ENCODE data around the gene GLIS2.

The GLIS2 gene

DNA sequence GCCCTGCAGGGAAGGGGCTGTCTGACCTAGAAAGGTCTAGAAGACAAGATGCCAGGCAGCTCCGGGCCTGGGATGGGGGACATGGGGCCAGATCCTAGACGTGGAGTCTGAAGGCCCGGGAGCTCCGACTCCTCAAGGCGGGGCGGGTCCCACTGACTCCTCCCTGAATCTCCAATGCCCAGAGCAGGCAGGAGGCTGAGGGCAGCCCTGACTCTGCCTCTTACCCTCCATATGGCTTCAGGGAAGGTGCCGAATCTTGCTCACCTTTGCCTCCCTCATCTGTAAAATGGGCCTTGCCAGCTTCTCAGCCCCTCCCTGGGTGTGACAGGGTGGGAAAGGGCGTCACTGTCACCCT, 70.6 kb downstream of the GLIS2 start:
- ChIA-PET POLR2A (no interaction called here), CTCF (interaction anchor here (0.8 to 2.3 kb wide), 3 partner anchors 9 to 18 kb away, joined by 3 to 6 read pairs (median 5); no protein-coding TSS in a partner anchor)
- TF ChIP-seq ZNF529 (tag by site-specific recombination; IDR thresholded peaks at IDR 0.05; ENCODE audit: insufficient replicate concordance) (no peak), KLF1 (tag by site-specific recombination; IDR thresholded peaks at IDR 0.05) (peak; percentile 100), KLF8 (tag by site-specific recombination; IDR thresholded peaks at IDR 0.05) (0 out of 2 replicates have a peak, but pooled peaks have one; percentile 35)
- TF ChIP-seq, protein P1, sequence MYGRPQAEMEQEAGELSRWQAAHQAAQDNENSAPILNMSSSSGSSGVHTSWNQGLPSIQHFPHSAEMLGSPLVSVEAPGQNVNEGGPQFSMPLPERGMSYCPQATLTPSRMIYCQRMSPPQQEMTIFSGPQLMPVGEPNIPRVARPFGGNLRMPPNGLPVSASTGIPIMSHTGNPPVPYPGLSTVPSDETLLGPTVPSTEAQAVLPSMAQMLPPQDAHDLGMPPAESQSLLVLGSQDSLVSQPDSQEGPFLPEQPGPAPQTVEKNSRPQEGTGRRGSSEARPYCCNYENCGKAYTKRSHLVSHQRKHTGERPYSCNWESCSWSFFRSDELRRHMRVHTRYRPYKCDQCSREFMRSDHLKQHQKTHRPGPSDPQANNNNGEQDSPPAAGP (tag by site-specific recombination; IDR thresholded peaks at IDR 0.05): peak; percentile 72
- Histone ChIP-seq H3K9me3 (ENCODE audit: control insufficient read depth, insufficient read depth, low read depth, low read length) (no peaks in the 10 kb centered on the region), H3K4me3 (ENCODE audit: low read depth, low read length) (no peak overlapping the region), H3K27ac (ENCODE audit: extremely low read depth, low read depth, low read length) (no peak overlapping the region), H3K36me3 (ENCODE audit: control insufficient read depth in 2 of 2, insufficient read depth in 1 of 2, low read length in 2 of 2) (peaks cover 0 to 55% of the 10 kb centered on the region in 2 experiments; a peak in 1 of 3 replicates), H3K4me1 (ENCODE audit: control insufficient read depth, insufficient read depth, low read length) (no peaks in the 10 kb centered on the region)

DNA sequence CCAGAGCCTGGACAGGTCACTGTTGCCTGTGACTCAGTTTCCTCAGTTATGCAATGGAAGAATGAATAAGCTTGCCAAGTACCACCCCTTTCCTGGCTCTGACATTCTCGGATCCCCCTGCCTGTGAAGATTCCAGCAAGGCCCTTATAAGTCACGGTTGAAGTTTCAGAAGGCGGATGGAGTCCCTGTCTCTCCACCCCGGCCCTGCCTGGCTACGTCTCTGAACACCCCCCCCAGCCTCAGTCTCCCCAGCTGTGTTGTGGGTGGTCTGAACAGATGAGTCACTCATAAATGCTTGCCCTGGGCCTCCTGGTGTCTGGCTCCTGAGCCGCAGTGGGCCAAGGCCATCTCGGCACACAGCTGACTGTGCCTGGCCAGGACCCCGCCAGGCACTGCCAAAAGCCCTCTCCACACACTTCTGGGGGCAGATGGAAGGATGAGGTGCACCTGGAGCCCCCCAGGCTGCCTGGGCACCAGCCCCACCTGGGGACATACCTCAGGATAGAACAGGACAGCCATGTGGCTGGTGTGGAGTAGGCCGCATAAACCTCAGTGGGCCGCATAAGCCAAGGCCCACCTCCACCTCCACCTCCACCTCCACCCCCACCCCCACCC, 71.2 kb downstream of the GLIS2 start:
- no peak overlapping the region for H3K4me3 ChIP-seq (ENCODE audit: low read depth, low read length)
- CTCF ChIA-PET: interaction anchor here (0.5 to 6.9 kb wide), 5 partner anchors 9 to 666 kb away, joined by 3 to 91 read pairs (median 5); no protein-coding TSS in a partner anchor
- POLR2A ChIA-PET: no interaction called here
- TF ChIP-seq ZNF629 (tag by site-specific recombination; IDR thresholded peaks at IDR 0.05): no peak
- peak; percentile 65; the same call in 1 of the 2 replicates for TF ChIP-seq EGR2 (tag by site-specific recombination; IDR thresholded peaks at IDR 0.05; ENCODE audit: low read depth)
- TF ChIP-seq, protein P1 (tag by site-specific recombination; IDR thresholded peaks at IDR 0.05): 0 out of 2 replicates have a peak, but pooled peaks have one; percentile 2
- no peaks in the 10 kb centered on the region for H3K9me3 ChIP-seq (ENCODE audit: control insufficient read depth, insufficient read depth, low read depth, low read length)
- H3K27ac ChIP-seq (ENCODE audit: extremely low read depth, low read depth, low read length): no peak overlapping the region
- peaks cover 0 to 53% of the 10 kb centered on the region in 2 experiments; a peak in 1 of 3 replicates for H3K36me3 ChIP-seq (ENCODE audit: control insufficient read depth in 2 of 2, insufficient read depth in 1 of 2, low read length in 2 of 2)
- no peaks in the 10 kb centered on the region for H3K4me1 ChIP-seq (ENCODE audit: control insufficient read depth, insufficient read depth, low read length)

DNA sequence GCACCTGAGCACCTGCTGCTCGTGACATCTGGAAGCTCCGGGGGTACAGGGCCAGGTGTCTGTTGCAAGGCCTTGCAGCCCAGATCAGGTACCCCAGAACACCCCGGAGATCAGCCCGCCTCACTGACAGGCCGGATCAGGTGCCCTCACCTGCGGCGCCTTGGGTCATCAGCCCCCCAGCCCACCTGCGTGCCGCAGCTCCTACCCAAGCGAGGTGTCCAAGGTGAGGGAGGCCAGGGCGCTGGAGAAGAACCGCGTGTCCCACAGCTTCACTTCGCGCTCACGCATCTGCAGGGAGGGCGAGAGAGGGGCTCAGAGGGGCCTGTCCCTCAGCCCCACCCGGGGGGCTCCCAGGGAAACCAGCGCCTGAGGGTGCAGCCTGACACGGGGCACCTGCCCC, 71.9 kb downstream of the GLIS2 start:
- POLR2A ChIA-PET: no interaction called here
- H3K9me3 ChIP-seq (ENCODE audit: control insufficient read depth, insufficient read depth, low read depth, low read length): no peaks in the 10 kb centered on the region
- no peak overlapping the region for H3K4me3 ChIP-seq (ENCODE audit: low read depth, low read length)
- H3K27ac ChIP-seq (ENCODE audit: extremely low read depth, low read depth, low read length): no peak overlapping the region
- TF ChIP-seq, protein P2, sequence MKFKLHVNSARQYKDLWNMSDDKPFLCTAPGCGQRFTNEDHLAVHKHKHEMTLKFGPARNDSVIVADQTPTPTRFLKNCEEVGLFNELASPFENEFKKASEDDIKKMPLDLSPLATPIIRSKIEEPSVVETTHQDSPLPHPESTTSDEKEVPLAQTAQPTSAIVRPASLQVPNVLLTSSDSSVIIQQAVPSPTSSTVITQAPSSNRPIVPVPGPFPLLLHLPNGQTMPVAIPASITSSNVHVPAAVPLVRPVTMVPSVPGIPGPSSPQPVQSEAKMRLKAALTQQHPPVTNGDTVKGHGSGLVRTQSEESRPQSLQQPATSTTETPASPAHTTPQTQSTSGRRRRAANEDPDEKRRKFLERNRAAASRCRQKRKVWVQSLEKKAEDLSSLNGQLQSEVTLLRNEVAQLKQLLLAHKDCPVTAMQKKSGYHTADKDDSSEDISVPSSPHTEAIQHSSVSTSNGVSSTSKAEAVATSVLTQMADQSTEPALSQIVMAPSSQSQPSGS (tag by site-specific recombination; IDR thresholded peaks at IDR 0.05; ENCODE audit: low read depth): no peak
- no peak for TF ChIP-seq ZNF121 (tag by site-specific recombination; IDR thresholded peaks at IDR 0.05)
- TF ChIP-seq ZNF416 (tag by site-specific recombination; IDR thresholded peaks at IDR 0.05): no peak
- TF ChIP-seq, protein P3, sequence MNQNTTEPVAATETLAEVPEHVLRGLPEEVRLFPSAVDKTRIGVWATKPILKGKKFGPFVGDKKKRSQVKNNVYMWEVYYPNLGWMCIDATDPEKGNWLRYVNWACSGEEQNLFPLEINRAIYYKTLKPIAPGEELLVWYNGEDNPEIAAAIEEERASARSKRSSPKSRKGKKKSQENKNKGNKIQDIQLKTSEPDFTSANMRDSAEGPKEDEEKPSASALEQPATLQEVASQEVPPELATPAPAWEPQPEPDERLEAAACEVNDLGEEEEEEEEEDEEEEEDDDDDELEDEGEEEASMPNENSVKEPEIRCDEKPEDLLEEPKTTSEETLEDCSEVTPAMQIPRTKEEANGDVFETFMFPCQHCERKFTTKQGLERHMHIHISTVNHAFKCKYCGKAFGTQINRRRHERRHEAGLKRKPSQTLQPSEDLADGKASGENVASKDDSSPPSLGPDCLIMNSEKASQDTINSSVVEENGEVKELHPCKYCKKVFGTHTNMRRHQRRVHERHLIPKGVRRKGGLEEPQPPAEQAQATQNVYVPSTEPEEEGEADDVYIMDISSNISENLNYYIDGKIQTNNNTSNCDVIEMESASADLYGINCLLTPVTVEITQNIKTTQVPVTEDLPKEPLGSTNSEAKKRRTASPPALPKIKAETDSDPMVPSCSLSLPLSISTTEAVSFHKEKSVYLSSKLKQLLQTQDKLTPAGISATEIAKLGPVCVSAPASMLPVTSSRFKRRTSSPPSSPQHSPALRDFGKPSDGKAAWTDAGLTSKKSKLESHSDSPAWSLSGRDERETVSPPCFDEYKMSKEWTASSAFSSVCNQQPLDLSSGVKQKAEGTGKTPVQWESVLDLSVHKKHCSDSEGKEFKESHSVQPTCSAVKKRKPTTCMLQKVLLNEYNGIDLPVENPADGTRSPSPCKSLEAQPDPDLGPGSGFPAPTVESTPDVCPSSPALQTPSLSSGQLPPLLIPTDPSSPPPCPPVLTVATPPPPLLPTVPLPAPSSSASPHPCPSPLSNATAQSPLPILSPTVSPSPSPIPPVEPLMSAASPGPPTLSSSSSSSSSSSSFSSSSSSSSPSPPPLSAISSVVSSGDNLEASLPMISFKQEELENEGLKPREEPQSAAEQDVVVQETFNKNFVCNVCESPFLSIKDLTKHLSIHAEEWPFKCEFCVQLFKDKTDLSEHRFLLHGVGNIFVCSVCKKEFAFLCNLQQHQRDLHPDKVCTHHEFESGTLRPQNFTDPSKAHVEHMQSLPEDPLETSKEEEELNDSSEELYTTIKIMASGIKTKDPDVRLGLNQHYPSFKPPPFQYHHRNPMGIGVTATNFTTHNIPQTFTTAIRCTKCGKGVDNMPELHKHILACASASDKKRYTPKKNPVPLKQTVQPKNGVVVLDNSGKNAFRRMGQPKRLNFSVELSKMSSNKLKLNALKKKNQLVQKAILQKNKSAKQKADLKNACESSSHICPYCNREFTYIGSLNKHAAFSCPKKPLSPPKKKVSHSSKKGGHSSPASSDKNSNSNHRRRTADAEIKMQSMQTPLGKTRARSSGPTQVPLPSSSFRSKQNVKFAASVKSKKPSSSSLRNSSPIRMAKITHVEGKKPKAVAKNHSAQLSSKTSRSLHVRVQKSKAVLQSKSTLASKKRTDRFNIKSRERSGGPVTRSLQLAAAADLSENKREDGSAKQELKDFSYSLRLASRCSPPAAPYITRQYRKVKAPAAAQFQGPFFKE (tag by site-specific recombination; IDR thresholded peaks at IDR 0.05; ENCODE audit: borderline replicate concordance): no peak
- TF ChIP-seq GLI4 (tag by site-specific recombination; IDR thresholded peaks at IDR 0.05): no peak
- no peak for TF ChIP-seq ZFP69B (tag by site-specific recombination; IDR thresholded peaks at IDR 0.05)
- no peak for TF ChIP-seq GLIS2 (tag by site-specific recombination; IDR thresholded peaks at IDR 0.05)
- CTCF ChIA-PET: interaction anchor here (2.9 to 6.9 kb wide), 2 partner anchors 16 to 28 kb away, joined by 10 to 91 read pairs; no protein-coding TSS in a partner anchor
- peaks cover 0 to 48% of the 10 kb centered on the region in 2 experiments; a peak in 1 of 3 replicates for H3K36me3 ChIP-seq (ENCODE audit: control insufficient read depth in 2 of 2, insufficient read depth in 1 of 2, low read length in 2 of 2)
- H3K4me1 ChIP-seq (ENCODE audit: control insufficient read depth, insufficient read depth, low read length): no peaks in the 10 kb centered on the region
